Lower lobe of right lung (tissue), 2 donors: ENCODE data around the gene IPO11. TPM values are rescaled to one million over a fixed set of nuclear protein-coding genes. Genes with fewer than 3 reads are reported as not detected.

Experiments
- ATAC-seq, 2 donors: fragments of 200-7000 bp; cut with Tn5 transposase; one replicate each; pipeline ENCODE4 v1.9.1; 2020 to 2022; ENCODE audit warnings: mild to moderate bottlenecking in 2 of 2, moderate library complexity in 2 of 2
- DNase-seq: peaks from one replicate; pipeline ENCODE4 v3.0.0-alpha.2; 2020
- H3K27ac ChIP-seq: fragments of 200-600 bp; one replicate; pipeline ENCODE4 v1.8.0; 2022
- H3K27me3 ChIP-seq: fragments of 200-600 bp; one replicate; pipeline ENCODE4 v1.8.0; 2022; ENCODE audit warnings: low read depth
- H3K36me3 ChIP-seq: fragments of 200-600 bp; one replicate; pipeline ENCODE4 v1.8.0; 2022; ENCODE audit warnings: mild to moderate bottlenecking
- H3K4me1 ChIP-seq: fragments of 200-600 bp; one replicate; pipeline ENCODE4 v1.8.0; 2022
- H3K4me3 ChIP-seq: fragments of 200-600 bp; one replicate; pipeline ENCODE4 v1.8.0; 2022; ENCODE audit warnings: mild to moderate bottlenecking
- H3K9me3 ChIP-seq: fragments of 200-600 bp; one replicate; pipeline ENCODE4 v1.8.0; 2022
- CTCF ChIP-seq: fragments of 200-600 bp; IDR thresholded peaks from one replicate; pipeline ENCODE4 v1.8.0; 2022; ENCODE audit warnings: antibody characterized with exemption, mild to moderate bottlenecking
- intact Hi-C: fragments of 100-400 bp; cut with DNase I; formaldehyde crosslinking; loops from one replicate; pipeline ENCODE4 v1.11.0; 2022
- total RNA-seq: library from RNA; stranded (reverse); fragmentation: NEBNext Ultra II Directional; extraction: Animal tissue kit (Norgen Biotek cat#: 25700); gene quantifications from one replicate; pipeline ENCODE4 v1.2.1, GENCODE V29; 2021
- donor health status: DM: no; HTN: yes; CAD: no; lungs with severe emphysema.

IPO11 gene
- total RNA-seq, 1 donor from 2014 or later = 30.4 TPM

- intact Hi-C loops = no loop called here
- ATAC-seq = no peak
- no peaks in the 10 kb centered on the region for H3K4me1 ChIP-seq
- no peaks in the 10 kb centered on the region for H3K36me3 ChIP-seq
- no peaks in the 10 kb centered on the region for H3K27me3 ChIP-seq
- no peak for TF ChIP-seq CTCF
- no peak for DNase-seq
- no peak overlapping the region for H3K27ac ChIP-seq
- H3K4me3 ChIP-seq = no peak overlapping the region
- H3K9me3 ChIP-seq = no peaks in the 10 kb centered on the region
Measured at GRCh38 chr5:62603934-62604333, 191.4 kb downstream of the IPO11 start.

GRCh38 chr5:62605638-62606037, 193.1 kb downstream of the IPO11 start:
- Histone ChIP-seq H3K27ac (no peak overlapping the region), H3K36me3 (no peaks in the 10 kb centered on the region), H3K4me3 (no peak overlapping the region), H3K27me3 (no peaks in the 10 kb centered on the region), H3K9me3 (no peaks in the 10 kb centered on the region), H3K4me1 (no peaks in the 10 kb centered on the region)
- ATAC-seq (no peak), DNase-seq (no peak)
- no peak for TF ChIP-seq CTCF
- intact Hi-C loops = no loop called here

- H3K27ac ChIP-seq = no peak overlapping the region
- TF ChIP-seq CTCF = no peak
- no peaks in the 10 kb centered on the region for H3K4me1 ChIP-seq
- no peaks in the 10 kb centered on the region for H3K9me3 ChIP-seq
- no peak overlapping the region for H3K4me3 ChIP-seq
- intact Hi-C loops = no loop called here
- no peaks in the 10 kb centered on the region for H3K27me3 ChIP-seq
- no peak for ATAC-seq
- DNase-seq = no peak
- no peaks in the 10 kb centered on the region for H3K36me3 ChIP-seq
Measured at GRCh38 chr5:62606878-62607277, 194.3 kb downstream of the IPO11 start.

- TF ChIP-seq CTCF = no peak
- Histone ChIP-seq H3K4me1 (no peaks in the 10 kb centered on the region), H3K4me3 (no peak overlapping the region), H3K36me3 (no peaks in the 10 kb centered on the region), H3K27ac (no peak overlapping the region), H3K27me3 (no peaks in the 10 kb centered on the region), H3K9me3 (no peaks in the 10 kb centered on the region)
- intact Hi-C loops = no loop called here
- no peak for ATAC-seq
- no peak for DNase-seq
Measured at GRCh38 chr5:62607615-62608014, 195.1 kb downstream of the IPO11 start.

GRCh38 chr5:62608529-62609511, 196.3 kb downstream of the IPO11 start:
- TF ChIP-seq CTCF = no peak
- no peak overlapping the region for H3K27ac ChIP-seq
- no peaks in the 10 kb centered on the region for H3K36me3 ChIP-seq
- H3K4me3 ChIP-seq = no peak overlapping the region
- H3K4me1 ChIP-seq = no peaks in the 10 kb centered on the region
- DNase-seq (no peak), ATAC-seq (no peak)
- no peaks in the 10 kb centered on the region for H3K27me3 ChIP-seq
- intact Hi-C loops = no loop called here
- no peaks in the 10 kb centered on the region for H3K9me3 ChIP-seq
